Thymus (tissue), 11 donors: ENCODE measurements around the gene COL1A2. TPM values are rescaled to one million over a fixed set of nuclear protein-coding genes. Genes with fewer than 3 reads are reported as not detected.

Source experiments
- DNase-seq, 9 donors: peaks; one replicate each; pipeline ENCODE4 v3.0.0-alpha.2; 2013; ENCODE audit warnings: low spot score in 9 of 9, low read depth in 6 of 9, missing footprints in 1 of 9
- H3K27ac ChIP-seq, 2 donors: one replicate each; pipeline ENCODE4 v1.5.1; 2013; ENCODE audit warnings: control low read depth in 1 of 2, low read depth in 1 of 2, low read length in 1 of 2, mild to moderate bottlenecking in 1 of 2, moderate library complexity in 1 of 2
- H3K27me3 ChIP-seq, 2 donors: one replicate each; pipeline ENCODE4 v1.5.1; 2013; ENCODE audit warnings: low read length in 1 of 2; ENCODE audit not compliant: control insufficient read depth in 2 of 2, insufficient read depth in 1 of 2
- H3K36me3 ChIP-seq, 2 donors: one replicate each; pipeline ENCODE4 v1.5.1; 2013; ENCODE audit warnings: low read length in 1 of 2, mild to moderate bottlenecking in 1 of 2, moderate library complexity in 1 of 2; ENCODE audit not compliant: control insufficient read depth in 2 of 2, insufficient read depth in 2 of 2
- H3K4me1 ChIP-seq, 2 donors: one replicate each; pipeline ENCODE4 v1.5.1; 2013; ENCODE audit warnings: low read length in 2 of 2; ENCODE audit not compliant: control insufficient read depth in 2 of 2, insufficient read depth in 2 of 2
- H3K4me3 ChIP-seq, 2 donors: one replicate each; pipeline ENCODE4 v1.5.1; 2013; ENCODE audit warnings: low read length in 2 of 2, control low read depth in 1 of 2, mild to moderate bottlenecking in 1 of 2
- H3K9me3 ChIP-seq, 2 donors: one replicate each; pipeline ENCODE4 v1.5.1; 2013; ENCODE audit warnings: low read length in 1 of 2, mild to moderate bottlenecking in 1 of 2; ENCODE audit not compliant: control insufficient read depth in 2 of 2, insufficient read depth in 1 of 2
- WGBS: extraction: QIAGEN DNeasy Blood & Tissue Kit; methylation state at CpG from one replicate; pipeline ENCODE4 v1.1.7; 2013; 5-methylcytosine and 5-hydroxymethylcytosine counted together
- polyA plus RNA-seq: library from polyadenylated mRNA; stranded (reverse); fragments of 200-250 nt; gene quantifications from one replicate; pipeline ENCODE4 v1.2.3, GENCODE V29; 2013
- total RNA-seq: library from RNA; stranded (reverse); fragments of 120-200 nt; gene quantifications from one replicate; pipeline ENCODE4 v1.2.4, GENCODE V29; 2013
- donor health status: healthy.

COL1A2 gene
- total and polyA plus RNA-seq, 2 donors: 27.4 to 55.3 TPM

GRCh38 chr7:94452239-94452638 is 57.5 kb downstream of the COL1A2 start:
- Histone ChIP-seq H3K36me3 (no peaks in the 10 kb centered on the region), H3K27ac (no peak overlapping the region)
- no peak for DNase-seq

GRCh38 chr7:94453898-94454297 is 59.2 kb downstream of the COL1A2 start:
- WGBS: 92% methylated on average over 2 of the region's 2 CpGs
- no peaks in the 10 kb centered on the region for H3K36me3 ChIP-seq
- DNase-seq: no peak

More at GRCh38 chr7:94452239-94452638, 57.5 kb downstream of the COL1A2 start:
- H3K4me1 ChIP-seq: no peaks in the 10 kb centered on the region
- H3K27me3 ChIP-seq: no peaks in the 10 kb centered on the region
- no peaks in the 10 kb centered on the region for H3K9me3 ChIP-seq
- 86% methylated on average over 3 of the region's 3 CpGs for WGBS
- H3K4me3 ChIP-seq: no peak overlapping the region

GRCh38 chr7:94458041-94458440 is 63.3 kb downstream of the COL1A2 start:
- Histone ChIP-seq H3K27me3 (no peaks in the 10 kb centered on the region), H3K4me3 (no peak overlapping the region), H3K4me1 (no peaks in the 10 kb centered on the region), H3K9me3 (no peaks in the 10 kb centered on the region), H3K27ac (no peak overlapping the region), H3K36me3 (no peaks in the 10 kb centered on the region)
- WGBS: 98% methylated on average over 4 of the region's 4 CpGs
- DNase-seq: no peak

More at GRCh38 chr7:94453898-94454297, 59.2 kb downstream of the COL1A2 start:
- Histone ChIP-seq H3K27ac (no peak overlapping the region), H3K27me3 (no peaks in the 10 kb centered on the region), H3K9me3 (no peaks in the 10 kb centered on the region), H3K4me1 (no peaks in the 10 kb centered on the region), H3K4me3 (no peak overlapping the region)

GRCh38 chr7:94466516-94466915 is 71.8 kb downstream of the COL1A2 start:
- WGBS: 83% methylated on average over 1 of the region's 1 CpG

GRCh38 chr7:94471604-94472003 is 76.9 kb downstream of the COL1A2 start:
- no peak for DNase-seq
- Histone ChIP-seq H3K36me3 (no peaks in the 10 kb centered on the region), H3K9me3 (no peaks in the 10 kb centered on the region), H3K4me3 (no peak overlapping the region), H3K27ac (no peak overlapping the region), H3K27me3 (no peaks in the 10 kb centered on the region), H3K4me1 (no peaks in the 10 kb centered on the region)
- 96% methylated on average over 2 of the region's 2 CpGs for WGBS

More at GRCh38 chr7:94466516-94466915, 71.8 kb downstream of the COL1A2 start:
- DNase-seq: no peak
- H3K27ac ChIP-seq: no peak overlapping the region
- H3K4me1 ChIP-seq: no peaks in the 10 kb centered on the region
- H3K36me3 ChIP-seq: no peaks in the 10 kb centered on the region
- H3K9me3 ChIP-seq: no peaks in the 10 kb centered on the region
- no peaks in the 10 kb centered on the region for H3K27me3 ChIP-seq
- H3K4me3 ChIP-seq: no peak overlapping the region

GRCh38 chr7:94472608-94473007 is 77.9 kb downstream of the COL1A2 start:
- 96% methylated on average over 1 of the region's 1 CpG for WGBS
- Histone ChIP-seq H3K27me3 (no peaks in the 10 kb centered on the region), H3K27ac (no peak overlapping the region), H3K4me3 (no peak overlapping the region), H3K36me3 (no peaks in the 10 kb centered on the region), H3K9me3 (no peaks in the 10 kb centered on the region), H3K4me1 (no peaks in the 10 kb centered on the region)
- DNase-seq: no peak

- H3K4me3 ChIP-seq: no peak overlapping the region
- H3K36me3 ChIP-seq: no peaks in the 10 kb centered on the region
- no peak for DNase-seq
- no peaks in the 10 kb centered on the region for H3K9me3 ChIP-seq
- no peak overlapping the region for H3K27ac ChIP-seq
- WGBS: 97% methylated on average over 5 of the region's 5 CpGs
- H3K27me3 ChIP-seq: no peaks in the 10 kb centered on the region
- no peaks in the 10 kb centered on the region for H3K4me1 ChIP-seq
Observed at GRCh38 chr7:94476251-94476840, 81.7 kb downstream of the COL1A2 start.

GRCh38 chr7:94477878-94478277 is 83.2 kb downstream of the COL1A2 start:
- Histone ChIP-seq H3K36me3 (no peaks in the 10 kb centered on the region), H3K9me3 (no peaks in the 10 kb centered on the region), H3K4me1 (no peaks in the 10 kb centered on the region), H3K4me3 (no peak overlapping the region), H3K27ac (no peak overlapping the region), H3K27me3 (no peaks in the 10 kb centered on the region)
- DNase-seq: no peak
- WGBS: 96% methylated on average over 1 of the region's 1 CpG

GRCh38 chr7:94478648-94479214 is 84.0 kb downstream of the COL1A2 start:
- Histone ChIP-seq H3K4me1 (no peaks in the 10 kb centered on the region), H3K36me3 (no peaks in the 10 kb centered on the region), H3K27me3 (no peaks in the 10 kb centered on the region), H3K9me3 (no peaks in the 10 kb centered on the region), H3K27ac (no peak overlapping the region), H3K4me3 (no peak overlapping the region)
- WGBS: 97% methylated on average over 3 of the region's 3 CpGs
- DNase-seq: no peak
